ENCODE results near the gene TSGA10IP. TPM values are rescaled to one million over a fixed set of nuclear protein-coding genes. Genes with fewer than 3 reads are reported as not detected.

The TSGA10IP gene
- total RNA-seq, 1 experiment from 2014 or later: not detected

DNA sequence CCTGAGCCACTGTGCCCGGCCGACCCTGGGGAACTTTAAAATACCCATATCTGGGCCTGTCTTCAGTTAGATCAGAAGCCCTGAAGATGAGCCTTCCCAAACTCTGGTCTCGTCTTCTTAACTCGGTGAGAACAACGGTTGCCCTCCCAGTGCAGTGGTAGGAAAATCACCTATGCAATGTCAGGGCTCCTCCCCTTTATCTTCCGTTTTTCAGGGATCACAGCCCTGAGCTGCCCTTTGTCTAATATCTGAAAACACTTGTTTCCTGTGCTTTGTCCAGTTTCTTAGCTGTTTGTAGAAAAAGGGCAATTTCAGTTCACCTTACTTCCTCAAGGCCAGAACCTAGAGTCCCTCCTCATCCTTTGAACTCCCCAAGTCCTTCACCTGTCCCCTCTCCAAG lies 16.6 kb upstream of the TSGA10IP start:
- Histone ChIP-seq H3K79me2 (ENCODE audit: insufficient read depth, low read length) (no peaks in the 10 kb centered on the region), H4K20me1 (ENCODE audit: insufficient read depth) (no peaks in the 10 kb centered on the region), H3K4me1 (ENCODE audit: control insufficient read depth in 1 of 2, insufficient read depth in 2 of 2, low read length in 2 of 2) (peaks cover 6 to 16% of the 10 kb centered on the region in 2 experiments; a peak in 3 of 4 replicates), H3K9me3 (ENCODE audit: control insufficient read depth in 1 of 2, insufficient read depth in 1 of 2, low read depth in 1 of 2, low read length in 2 of 2) (no peaks in the 10 kb centered on the region), H3K9ac (ENCODE audit: low read length) (no peak overlapping the region), H3K4me3 (replicated peaks in 1 of 2; ENCODE audit: low read depth in 1 of 2, low read length in 2 of 2) (no peak overlapping the region), H3K36me3 (ENCODE audit: control insufficient read depth in 1 of 2, insufficient read depth in 2 of 2, low read length in 2 of 2) (no peaks in the 10 kb centered on the region), H2AFZ (ENCODE audit: low read depth, low read length, poor library complexity, severe bottlenecking) (no peak overlapping the region), H3K4me2 (ENCODE audit: low read length) (no peak overlapping the region), H3K27me3 (ENCODE audit: insufficient read depth, low read length) (no peaks in the 10 kb centered on the region), H3K27ac (ENCODE audit: low read depth, low read length) (no peak overlapping the region), H3K9me2 (ENCODE audit: insufficient read depth) (no peaks in the 10 kb centered on the region)
- DNase-seq (ENCODE audit: low read depth, low spot score) (no peak), ATAC-seq (no peak)
- intact Hi-C loops (cut with micrococcal nuclease): no loop called here
- ChIA-PET POLR2A (no interaction called here), RAD21 (ENCODE audit: low non-redundant PET in 1 of 2, low total read pairs in 2 of 2, uncharacterized antibody in 2 of 2, unreplicated experiment in 2 of 2) (no interaction called here), CTCF (no interaction called here)
- BruUV-seq (replicated peaks): no TSS peak
- no peak for TF ChIP-seq RAD21 (IDR thresholded peaks at IDR 0.05; ENCODE audit: low read depth)
- TF ChIP-seq EZH2phosphoT487 (IDR thresholded peaks at IDR 0.05; ENCODE audit: borderline replicate concordance): no peak
- no peak for TF ChIP-seq JUND (IDR thresholded peaks at IDR 0.05)

DNA sequence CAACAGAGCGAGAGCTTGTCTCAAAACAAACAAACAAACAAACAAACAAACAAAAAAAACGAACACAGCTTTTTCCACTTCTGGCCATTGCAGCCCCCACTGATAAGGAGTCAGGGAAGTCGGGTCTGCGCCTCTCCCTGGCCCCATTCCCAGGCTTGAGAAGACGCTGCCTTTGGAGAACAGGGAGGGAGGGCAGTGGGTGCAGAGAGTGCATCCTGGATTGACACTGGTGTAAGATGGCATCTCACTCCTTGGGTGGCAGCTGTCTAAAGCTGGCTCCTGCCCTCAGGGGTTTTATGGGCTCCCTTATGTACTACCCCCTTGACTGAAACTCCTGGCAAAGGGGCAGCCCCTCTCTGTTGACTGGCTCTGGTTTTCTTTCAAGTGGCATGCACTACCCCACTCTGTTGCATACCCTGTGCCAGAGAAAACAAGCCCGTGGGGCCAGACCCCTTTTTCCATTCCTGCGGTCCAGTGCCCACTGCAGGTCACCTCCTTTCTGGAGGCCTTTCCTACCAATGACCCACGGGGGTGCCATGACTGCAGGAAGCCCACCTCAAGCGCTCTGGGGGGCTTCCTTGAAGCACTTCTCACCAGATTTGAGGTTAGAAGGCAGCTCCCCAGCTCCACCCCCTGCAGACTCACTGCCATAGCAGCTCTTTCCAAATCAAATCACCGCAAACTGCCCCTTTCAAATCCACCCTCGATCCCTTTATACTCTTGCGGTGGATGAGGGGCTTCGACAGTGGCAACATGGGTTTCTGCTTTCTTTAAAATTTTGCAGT lies 13.3 kb upstream of the TSGA10IP start:
- H3K9ac ChIP-seq (ENCODE audit: low read length): no peak overlapping the region
- peaks cover 6 to 16% of the 10 kb centered on the region in 2 experiments; a peak in 3 of 4 replicates for H3K4me1 ChIP-seq (ENCODE audit: control insufficient read depth in 1 of 2, insufficient read depth in 2 of 2, low read length in 2 of 2)
- CTCF ChIA-PET: interaction anchor here (0.6 to 1.3 kb wide), 3 partner anchors 9 to 120 kb away, joined by 3 to 6 read pairs (median 3); partner anchors contain the start of gene SF3B2
- H3K9me3 ChIP-seq (ENCODE audit: control insufficient read depth in 1 of 2, insufficient read depth in 1 of 2, low read depth in 1 of 2, low read length in 2 of 2): no peaks in the 10 kb centered on the region
- peak overlapping the region; percentile 76 for H3K4me2 ChIP-seq (ENCODE audit: low read length)
- no peaks in the 10 kb centered on the region for H3K9me2 ChIP-seq (ENCODE audit: insufficient read depth)
- DNase-seq (ENCODE audit: low read depth, low spot score) (no peak), ATAC-seq (peak; percentile 45)
- H2AFZ ChIP-seq (ENCODE audit: low read depth, low read length, poor library complexity, severe bottlenecking): peak overlapping the region; percentile 70
- TF ChIP-seq, protein P1, sequence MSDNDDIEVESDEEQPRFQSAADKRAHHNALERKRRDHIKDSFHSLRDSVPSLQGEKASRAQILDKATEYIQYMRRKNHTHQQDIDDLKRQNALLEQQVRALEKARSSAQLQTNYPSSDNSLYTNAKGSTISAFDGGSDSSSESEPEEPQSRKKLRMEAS (IDR thresholded peaks at IDR 0.05): no peak
- TF ChIP-seq RAD21 (IDR thresholded peaks at IDR 0.05; ENCODE audit: low read depth): no peak
- TF ChIP-seq, protein P2, sequence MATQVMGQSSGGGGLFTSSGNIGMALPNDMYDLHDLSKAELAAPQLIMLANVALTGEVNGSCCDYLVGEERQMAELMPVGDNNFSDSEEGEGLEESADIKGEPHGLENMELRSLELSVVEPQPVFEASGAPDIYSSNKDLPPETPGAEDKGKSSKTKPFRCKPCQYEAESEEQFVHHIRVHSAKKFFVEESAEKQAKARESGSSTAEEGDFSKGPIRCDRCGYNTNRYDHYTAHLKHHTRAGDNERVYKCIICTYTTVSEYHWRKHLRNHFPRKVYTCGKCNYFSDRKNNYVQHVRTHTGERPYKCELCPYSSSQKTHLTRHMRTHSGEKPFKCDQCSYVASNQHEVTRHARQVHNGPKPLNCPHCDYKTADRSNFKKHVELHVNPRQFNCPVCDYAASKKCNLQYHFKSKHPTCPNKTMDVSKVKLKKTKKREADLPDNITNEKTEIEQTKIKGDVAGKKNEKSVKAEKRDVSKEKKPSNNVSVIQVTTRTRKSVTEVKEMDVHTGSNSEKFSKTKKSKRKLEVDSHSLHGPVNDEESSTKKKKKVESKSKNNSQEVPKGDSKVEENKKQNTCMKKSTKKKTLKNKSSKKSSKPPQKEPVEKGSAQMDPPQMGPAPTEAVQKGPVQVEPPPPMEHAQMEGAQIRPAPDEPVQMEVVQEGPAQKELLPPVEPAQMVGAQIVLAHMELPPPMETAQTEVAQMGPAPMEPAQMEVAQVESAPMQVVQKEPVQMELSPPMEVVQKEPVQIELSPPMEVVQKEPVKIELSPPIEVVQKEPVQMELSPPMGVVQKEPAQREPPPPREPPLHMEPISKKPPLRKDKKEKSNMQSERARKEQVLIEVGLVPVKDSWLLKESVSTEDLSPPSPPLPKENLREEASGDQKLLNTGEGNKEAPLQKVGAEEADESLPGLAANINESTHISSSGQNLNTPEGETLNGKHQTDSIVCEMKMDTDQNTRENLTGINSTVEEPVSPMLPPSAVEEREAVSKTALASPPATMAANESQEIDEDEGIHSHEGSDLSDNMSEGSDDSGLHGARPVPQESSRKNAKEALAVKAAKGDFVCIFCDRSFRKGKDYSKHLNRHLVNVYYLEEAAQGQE (IDR thresholded peaks at IDR 0.05; ENCODE audit: low read depth): no peak
- TF ChIP-seq CEBPB (IDR thresholded peaks at IDR 0.05; ENCODE audit: low read depth): no peak
- TF ChIP-seq EGR1 (IDR thresholded peaks at IDR 0.05; ENCODE audit: low read depth): no peak
- no peak for TF ChIP-seq TCF7L2 (IDR thresholded peaks at IDR 0.05; ENCODE audit: borderline replicate concordance, extremely low read depth, insufficient read depth, insufficient read length)
- TF ChIP-seq SRF (IDR thresholded peaks at IDR 0.05; ENCODE audit: low read depth): no peak
- no peak for TF ChIP-seq JUND (IDR thresholded peaks at IDR 0.05)
- TF ChIP-seq CBX3 (IDR thresholded peaks at IDR 0.05; ENCODE audit: low read depth): no peak
- no peak for TF ChIP-seq ZFX (IDR thresholded peaks at IDR 0.05)
- TF ChIP-seq SP1 (IDR thresholded peaks at IDR 0.05; ENCODE audit: low read depth): no peak
- H4K20me1 ChIP-seq (ENCODE audit: insufficient read depth): no peaks in the 10 kb centered on the region
- no TSS peak for BruUV-seq (replicated peaks)
- H3K36me3 ChIP-seq (ENCODE audit: control insufficient read depth in 1 of 2, insufficient read depth in 2 of 2, low read length in 2 of 2): no peaks in the 10 kb centered on the region
- H3K4me3 ChIP-seq (replicated peaks in 1 of 2; ENCODE audit: low read depth in 1 of 2, low read length in 2 of 2): no peak overlapping the region
- POLR2A ChIA-PET: interaction anchor here (1.2 to 2.9 kb wide), 2 partner anchors 16 to 42 kb away, joined by 3 to 7 read pairs; partner anchors contain the start of gene CCDC85B
- H3K79me2 ChIP-seq (ENCODE audit: insufficient read depth, low read length): no peaks in the 10 kb centered on the region
- RAD21 ChIA-PET (ENCODE audit: low non-redundant PET in 1 of 2, low total read pairs in 2 of 2, uncharacterized antibody in 2 of 2, unreplicated experiment in 2 of 2): no interaction called here
- no peaks in the 10 kb centered on the region for H3K27me3 ChIP-seq (ENCODE audit: insufficient read depth, low read length)
- no peak overlapping the region for H3K27ac ChIP-seq (ENCODE audit: low read depth, low read length)
- intact Hi-C loops (cut with micrococcal nuclease): no loop called here
